Smooth muscle cell (in vitro differentiated cells): ENCODE data around the gene SRRM4. TPM values are rescaled to one million over a fixed set of nuclear protein-coding genes. Genes with fewer than 3 reads are reported as not detected.
"Not testable (repeated sequence)": the region's sequence is repeated elsewhere in the genome, so short reads cannot be mapped to it uniquely, and the experiment has no call there.

ENCODE experiments used
- DNase-seq: peaks from one replicate; lab custom pipeline; 2025; ENCODE audit not compliant: unreplicated experiment; lab: John Stamatoyannopoulos, UW
- H2AFZ ChIP-seq: fragments of 200-600 bp; sonication (generic); 2 replicates; pipeline ENCODE4 v1.6.0; 2016; ENCODE audit warnings: antibody characterized with exemption, low read depth, mild to moderate bottlenecking
- H3F3A ChIP-seq: fragments of 200-600 bp; sonication (generic); 2 replicates; pipeline ENCODE4 v1.6.0; 2017; ENCODE audit warnings: antibody characterized with exemption, low read depth
- H3K27ac ChIP-seq: fragments of 200-600 bp; sonication (generic); 2 replicates; pipeline ENCODE4 v1.5.1; 2016; ENCODE audit warnings: low read depth, mild to moderate bottlenecking
- H3K27me3 ChIP-seq: fragments of 200-600 bp; sonication (generic); 2 replicates; pipeline ENCODE4 v1.6.1; 2016; ENCODE audit warnings: low read depth, mild to moderate bottlenecking
- H3K36me3 ChIP-seq: fragments of 200-600 bp; sonication (generic); 2 replicates; pipeline ENCODE4 v1.5.1; 2016; ENCODE audit warnings: low read depth
- H3K4me1 ChIP-seq: fragments of 200-600 bp; sonication (generic); 2 replicates; pipeline ENCODE4 v1.5.1; 2016; ENCODE audit warnings: low read depth
- H3K4me2 ChIP-seq: fragments of 200-600 bp; sonication (generic); 2 replicates; pipeline ENCODE4 v1.6.0; 2016; ENCODE audit warnings: mild to moderate bottlenecking
- H3K4me3 ChIP-seq: fragments of 200-600 bp; sonication (generic); 2 replicates; pipeline ENCODE4 v1.5.1; 2016; ENCODE audit warnings: mild to moderate bottlenecking
- H3K79me2 ChIP-seq: fragments of 200-600 bp; sonication (generic); 2 replicates; pipeline ENCODE4 v1.6.0; 2016; ENCODE audit warnings: low read depth, mild to moderate bottlenecking
- H3K9ac ChIP-seq: fragments of 200-600 bp; sonication (generic); 2 replicates; pipeline ENCODE4 v1.6.0; 2016; ENCODE audit warnings: low read depth
- H3K9me3 ChIP-seq: fragments of 200-600 bp; sonication (generic); replicated peaks from 2 replicates; pipeline ENCODE4 v1.5.1; 2016; ENCODE audit warnings: low read depth
- H4K20me1 ChIP-seq: fragments of 200-600 bp; sonication (generic); 2 replicates; pipeline ENCODE4 v1.6.0; 2016; ENCODE audit warnings: low read depth
- CTCF ChIP-seq: fragments of 200-600 bp; sonication (generic); IDR thresholded peaks from 2 replicates; pipeline ENCODE4 v1.5.1; 2017; ENCODE audit warnings: borderline replicate concordance, mild to moderate bottlenecking, antibody characterized with exemption; ENCODE audit not compliant: insufficient read depth, poor library complexity, severe bottlenecking
- WGBS: methylation state at CpG from one replicate; pipeline ENCODE4 v1.1.7; 2016; ENCODE audit warnings: low lambda C conversion rate; 5-methylcytosine and 5-hydroxymethylcytosine counted together
- polyA plus RNA-seq: library from polyadenylated mRNA; unstranded; fragments of >200 nt; fragmentation: Nextera tagmentation; extraction: Ambion mirVana; gene quantifications from 2 replicates; pipeline ENCODE4 v1.2.1, GENCODE V29; 2016
- total RNA-seq: library from RNA; depleted of rRNA; stranded (reverse); fragments of >200 nt; gene quantifications from 2 replicates; pipeline ENCODE4 v1.2.3, GENCODE V29; 2014

The SRRM4 gene
- total and polyA plus RNA-seq, 2 experiments from 2014 or later = 0.04 TPM; not detected in 1

GRCh38 chr12:119102274-119102673, 120.9 kb downstream of the SRRM4 start:
- DNase-seq = no peak
- Histone ChIP-seq H3K9me3 (no peaks in the 10 kb centered on the region), H4K20me1 (no peaks in the 10 kb centered on the region), H3K27me3 (peaks cover 2% of the 10 kb centered on the region), H3K4me1 (no peaks in the 10 kb centered on the region), H3F3A (no peaks in the 10 kb centered on the region), H3K79me2 (no peaks in the 10 kb centered on the region), H3K27ac (no peak overlapping the region), H3K36me3 (no peaks in the 10 kb centered on the region), H3K9ac (no peak overlapping the region), H2AFZ (no peak overlapping the region), H3K4me3 (no peak overlapping the region), H3K4me2 (no peak overlapping the region)
- TF ChIP-seq CTCF = no peak
- WGBS = 89% methylated on average over 4 of the region's 4 CpGs

- H2AFZ ChIP-seq = no peak overlapping the region
- DNase-seq = no peak
- no peaks in the 10 kb centered on the region for H3K79me2 ChIP-seq
- no peak overlapping the region for H3K4me3 ChIP-seq
- H3K27me3 ChIP-seq = peaks cover 2% of the 10 kb centered on the region
- no peak overlapping the region for H3K4me2 ChIP-seq
- no peak overlapping the region for H3K9ac ChIP-seq
- H3F3A ChIP-seq = no peaks in the 10 kb centered on the region
- H3K27ac ChIP-seq = no peak overlapping the region
- 97% methylated on average over 1 of the region's 1 CpG for WGBS
- H4K20me1 ChIP-seq = no peaks in the 10 kb centered on the region
- no peaks in the 10 kb centered on the region for H3K9me3 ChIP-seq
- no peak for TF ChIP-seq CTCF
- H3K36me3 ChIP-seq = no peaks in the 10 kb centered on the region
- no peaks in the 10 kb centered on the region for H3K4me1 ChIP-seq
Measured at GRCh38 chr12:119102714-119103113, 121.4 kb downstream of the SRRM4 start.

- not testable (repeated sequence) for H3K79me2 ChIP-seq
Measured at GRCh38 chr12:119104969-119105368, 123.6 kb downstream of the SRRM4 start.

GRCh38 chr12:119113496-119113986, 132.2 kb downstream of the SRRM4 start:
- Histone ChIP-seq H4K20me1 (no peaks in the 10 kb centered on the region), H2AFZ (no peak overlapping the region), H3F3A (no peaks in the 10 kb centered on the region), H3K36me3 (no peaks in the 10 kb centered on the region), H3K4me1 (no peaks in the 10 kb centered on the region), H3K9ac (no peak overlapping the region), H3K79me2 (no peaks in the 10 kb centered on the region), H3K4me2 (no peak overlapping the region), H3K9me3 (no peaks in the 10 kb centered on the region), H3K27ac (no peak overlapping the region), H3K27me3 (no peaks in the 10 kb centered on the region), H3K4me3 (no peak overlapping the region)
- 92% methylated on average over 9 of the region's 9 CpGs for WGBS
- TF ChIP-seq CTCF = no peak
- no peak for DNase-seq

More at GRCh38 chr12:119104969-119105368, 123.6 kb downstream of the SRRM4 start:
- not testable (repeated sequence) for H3K36me3 ChIP-seq, H4K20me1 ChIP-seq, H3K4me3 ChIP-seq, H3K4me2 ChIP-seq, H3K9me3 ChIP-seq, H3K27ac ChIP-seq, H2AFZ ChIP-seq, H3K9ac ChIP-seq, H3F3A ChIP-seq, H3K4me1 ChIP-seq, DNase-seq, H3K27me3 ChIP-seq
- WGBS = 73% methylated on average over 4 of the region's 4 CpGs
